Left ventricle myocardium superior (tissue), 1 donor: ENCODE data around the gene PWWP2A. TPM values are rescaled to one million over a fixed set of nuclear protein-coding genes. Genes with fewer than 3 reads are reported as not detected.
"Not testable (repeated sequence)": the region's sequence is repeated elsewhere in the genome, so short reads cannot be mapped to it uniquely, and the experiment has no call there.

Experiments
- ATAC-seq: fragments of 200-7000 bp; cut with Tn5 transposase; one replicate; pipeline ENCODE4 v1.9.1; 2020; ENCODE audit warnings: mild to moderate bottlenecking, moderate library complexity
- DNase-seq: peaks from one replicate; pipeline ENCODE4 v3.0.0-alpha.2; 2020
- intact Hi-C: fragments of 100-400 bp; cut with micrococcal nuclease; formaldehyde crosslinking; loops from one replicate; pipeline ENCODE4 v1.11.0; 2022
- total RNA-seq: library from RNA; stranded (reverse); fragmentation: NEBNext Ultra II Directional; extraction: Animal tissue kit (Norgen Biotek cat#: 25700); gene quantifications from one replicate; pipeline ENCODE4 v1.2.1, GENCODE V29; 2021
- donor health status: DM: no; HTN: yes; CAD: no; lungs with severe emphysema.

The PWWP2A gene
- total RNA-seq, 1 donor from 2014 or later = 11.4 TPM

DNA sequence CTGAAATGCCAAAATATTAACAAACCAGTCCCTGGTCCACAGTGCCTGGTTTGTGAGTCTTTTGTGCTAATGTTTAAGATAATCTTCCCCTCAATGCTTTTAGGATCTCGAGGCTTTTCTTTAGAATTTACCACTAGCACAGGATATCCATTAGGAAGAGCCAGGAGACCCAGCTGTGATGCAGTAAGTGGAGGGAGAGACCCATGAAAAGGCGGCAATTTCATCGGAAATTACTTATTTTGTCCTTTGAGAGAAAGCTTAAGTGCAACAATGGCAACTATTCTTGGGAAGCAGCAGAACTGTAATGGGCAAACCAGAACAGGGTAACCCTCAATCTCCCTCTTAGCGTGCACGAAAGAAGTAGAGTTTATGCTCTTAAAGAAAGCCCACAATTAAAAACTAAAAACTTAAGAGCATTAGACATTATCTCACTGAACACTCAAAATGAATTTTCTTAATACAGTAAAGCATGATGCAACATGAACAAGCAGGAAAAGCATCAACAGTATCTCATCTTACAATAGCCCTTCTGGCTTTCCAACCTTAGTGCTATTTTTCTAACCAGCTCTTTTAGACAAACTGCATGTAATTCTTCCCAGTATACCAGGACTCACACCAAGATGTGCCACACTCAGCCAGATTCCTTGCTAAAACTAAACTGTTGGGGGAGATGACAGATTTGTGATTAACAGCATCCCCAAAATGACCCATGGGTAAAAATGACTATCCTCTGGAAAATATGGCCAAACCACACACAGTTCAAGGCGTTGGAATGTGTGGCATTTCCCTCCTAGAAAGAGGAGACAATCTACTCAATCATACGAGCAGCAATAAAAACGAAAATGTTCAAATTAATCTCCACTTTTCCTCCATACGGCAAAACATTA, 36.4 kb downstream of the PWWP2A start:
- ATAC-seq = no peak
- no peak for DNase-seq
- intact Hi-C loops = no loop called here

- DNase-seq (no peak), ATAC-seq (no peak)
- intact Hi-C loops = no loop called here
Observed at GRCh38 chr5:160081495-160081894, 37.8 kb downstream of the PWWP2A start.

DNA sequence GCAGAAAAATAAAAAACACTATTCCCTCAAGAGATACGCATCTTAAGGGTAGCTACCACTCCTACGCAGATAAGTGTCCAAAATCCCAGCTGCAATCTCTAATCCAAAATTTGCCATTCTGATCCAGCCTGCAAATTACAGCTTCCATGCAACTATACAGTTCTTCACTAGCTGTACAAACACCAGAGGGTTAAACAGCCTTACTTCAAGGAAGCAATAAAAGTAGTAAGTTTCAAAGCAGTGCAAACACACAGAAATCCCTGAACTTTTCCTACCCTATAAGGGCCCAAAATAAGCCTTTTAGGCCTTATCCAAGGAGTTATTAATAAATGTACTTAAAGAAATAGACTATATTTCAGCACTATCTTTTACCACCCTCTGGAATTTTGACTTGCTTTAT, 39.5 kb downstream of the PWWP2A start:
- ATAC-seq (no peak), DNase-seq (no peak)
- intact Hi-C loops = no loop called here

- DNase-seq (no peak), ATAC-seq (no peak)
- intact Hi-C loops = no loop called here
Observed at GRCh38 chr5:160076997-160077396, 42.3 kb downstream of the PWWP2A start.

DNA sequence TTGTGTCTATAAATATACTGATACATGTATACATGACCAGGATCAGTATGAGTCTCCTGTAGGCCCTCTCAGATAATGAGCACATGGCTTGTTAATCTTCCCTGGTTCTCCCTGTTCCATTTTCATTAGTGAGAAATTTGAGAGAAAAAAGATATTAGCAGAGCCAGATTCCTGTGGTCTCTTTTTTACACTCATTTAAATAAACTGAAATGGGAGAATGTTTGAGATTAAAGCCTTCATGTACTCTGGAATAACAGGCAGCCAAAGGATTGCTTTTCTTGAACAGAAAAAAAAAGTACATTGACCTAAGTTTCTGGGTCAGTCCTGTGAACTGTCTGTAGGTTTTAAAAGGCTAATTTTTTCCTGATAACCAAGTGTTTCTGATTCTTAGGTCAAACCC, 44.2 kb downstream of the PWWP2A start:
- ATAC-seq (no peak), DNase-seq (no peak)
- intact Hi-C loops = no loop called here

- DNase-seq = no peak
- no peak for ATAC-seq
- intact Hi-C loops = no loop called here
Observed at GRCh38 chr5:160071916-160072315, 47.3 kb downstream of the PWWP2A start.

DNA sequence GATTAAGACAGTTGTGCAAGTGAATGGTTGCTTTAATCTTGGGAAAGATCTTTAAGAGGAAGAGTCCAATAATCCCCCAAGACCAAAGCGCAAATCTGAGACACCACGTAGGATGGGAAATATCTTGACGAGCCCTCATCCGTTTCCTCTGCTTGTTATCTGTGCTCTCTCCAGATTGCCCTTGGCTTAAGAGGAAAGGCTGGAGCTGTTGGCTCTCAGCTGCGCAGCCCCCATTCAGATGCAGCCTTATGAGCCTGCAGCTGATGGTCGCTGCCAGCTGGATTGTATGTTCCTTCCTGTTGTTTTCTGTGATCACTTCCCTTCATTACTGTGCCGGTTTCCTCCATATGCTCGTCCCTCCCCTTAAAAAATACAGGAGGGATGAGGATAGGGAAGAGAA, 47.7 kb downstream of the PWWP2A start:
- ATAC-seq = peak; percentile 76
- intact Hi-C loops = no loop called here
- peak; percentile 41 for DNase-seq

DNA sequence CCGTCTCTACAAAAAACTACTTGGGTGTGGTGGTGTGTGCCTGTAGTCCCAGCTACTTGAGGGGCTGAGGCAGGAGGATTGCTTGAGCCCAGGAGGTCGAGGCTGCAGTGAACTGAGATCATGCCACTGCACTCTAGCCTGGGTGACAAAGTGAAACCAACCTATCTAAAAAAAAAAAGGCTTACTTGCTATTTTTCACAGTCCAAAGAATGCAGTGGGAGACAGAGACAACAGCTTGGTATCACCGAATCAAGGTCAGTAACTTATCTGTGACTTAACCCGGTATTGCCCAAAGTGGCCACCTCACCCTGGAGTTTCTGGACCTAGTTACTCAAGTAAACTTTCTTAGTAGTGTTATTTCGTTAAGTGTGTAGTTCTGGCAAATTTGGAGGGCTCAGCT, 50.1 kb downstream of the PWWP2A start:
- DNase-seq, ATAC-seq, intact Hi-C loops: not testable (repeated sequence)

DNA sequence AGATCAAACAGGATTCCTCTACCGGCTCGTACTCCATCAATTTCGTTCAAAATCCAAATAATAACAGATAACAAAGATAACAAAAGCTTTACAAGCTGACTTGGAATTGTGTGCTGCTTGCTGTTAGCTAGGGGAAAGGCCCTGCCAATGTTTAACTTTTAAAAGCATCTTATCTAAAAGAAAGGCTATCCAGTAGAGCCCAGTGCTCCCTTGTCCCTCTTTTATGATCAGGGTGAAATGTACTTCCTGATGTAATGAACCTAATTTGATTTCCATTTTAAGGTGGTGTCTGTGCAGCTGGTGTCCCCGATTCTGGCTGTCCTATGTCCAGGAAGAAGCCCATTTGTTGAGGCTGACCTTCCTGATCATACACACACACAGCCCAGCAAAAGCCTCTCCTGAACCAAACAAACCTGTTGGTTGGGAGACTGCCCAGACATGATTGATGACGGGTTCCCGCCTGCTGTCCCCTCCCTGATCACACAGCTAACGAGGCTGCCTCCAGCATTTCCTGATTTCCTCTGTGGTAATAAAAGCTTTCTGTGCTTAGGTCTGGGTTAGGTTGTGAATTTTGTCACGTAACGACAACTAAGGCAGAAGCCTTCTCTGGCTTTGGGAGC, 54.1 kb downstream of the PWWP2A start:
- ATAC-seq (no peak), DNase-seq (no peak)
- intact Hi-C loops = no loop called here

DNA sequence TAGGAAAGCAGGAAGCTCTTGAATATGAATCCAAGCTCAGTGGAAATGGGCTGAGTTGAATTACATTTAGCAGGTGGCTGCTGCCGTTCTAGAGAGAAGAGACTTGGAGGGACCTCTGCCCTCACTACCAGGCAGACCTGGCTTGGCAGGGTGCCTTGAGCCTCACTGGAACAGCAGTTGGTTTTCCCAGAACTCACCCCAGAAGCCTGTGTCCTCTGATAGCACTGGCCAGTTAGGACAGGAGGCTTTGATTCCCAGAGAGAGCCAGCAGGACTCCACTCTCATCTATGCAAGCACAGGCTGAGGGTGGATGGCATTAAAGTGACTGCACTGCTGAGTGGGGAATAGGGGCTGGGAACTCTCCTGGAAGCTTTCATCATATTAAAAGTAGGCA, 54.8 kb downstream of the PWWP2A start:
- ATAC-seq (peak; percentile 78), DNase-seq (peak; percentile 60)
- intact Hi-C loops = no loop called here

- no peak for ATAC-seq
- intact Hi-C loops = no loop called here
- DNase-seq = no peak
Observed at GRCh38 chr5:160061770-160062169, 57.5 kb downstream of the PWWP2A start.

DNA sequence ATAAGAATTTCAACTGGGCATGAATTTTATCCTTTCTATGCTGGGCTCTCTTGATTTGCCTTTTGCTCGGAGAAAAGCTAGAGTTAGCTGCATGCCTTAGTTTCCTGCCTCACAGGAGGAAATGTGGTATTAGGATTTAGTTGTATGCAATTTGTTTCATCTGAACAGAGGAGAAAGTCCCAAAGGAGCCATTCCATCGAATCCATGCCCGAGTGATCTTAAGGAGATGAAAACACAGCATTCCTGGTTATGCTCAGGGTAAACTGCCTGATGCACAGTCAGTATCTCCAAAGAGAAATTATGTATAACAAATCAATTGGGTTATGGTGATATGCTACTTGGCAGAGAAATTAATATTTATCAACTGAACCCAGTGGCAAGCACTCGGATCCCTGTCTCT, 59.2 kb downstream of the PWWP2A start:
- intact Hi-C loops = no loop called here
- DNase-seq = no peak
- no peak for ATAC-seq

DNA sequence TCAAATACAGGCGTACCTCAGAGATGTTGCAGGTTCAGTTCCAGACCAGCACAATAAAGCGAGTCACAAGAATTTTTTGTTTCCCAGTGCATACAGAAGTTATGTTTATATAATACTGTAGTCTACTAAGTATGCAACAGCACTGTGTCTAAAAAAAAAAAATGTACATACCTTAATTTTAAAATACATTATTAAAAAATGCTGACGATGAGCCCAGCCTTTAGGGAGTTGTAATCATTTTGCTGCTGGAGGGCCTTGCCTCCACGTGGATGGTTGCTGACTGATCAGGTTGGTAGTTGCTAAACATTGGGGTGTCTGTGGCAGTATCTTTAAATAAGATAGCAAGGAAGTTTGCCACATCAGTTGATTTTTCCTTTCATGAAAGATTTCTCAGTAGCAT, 62.0 kb downstream of the PWWP2A start:
- ATAC-seq (no peak), DNase-seq (no peak)
- intact Hi-C loops = no loop called here

DNA sequence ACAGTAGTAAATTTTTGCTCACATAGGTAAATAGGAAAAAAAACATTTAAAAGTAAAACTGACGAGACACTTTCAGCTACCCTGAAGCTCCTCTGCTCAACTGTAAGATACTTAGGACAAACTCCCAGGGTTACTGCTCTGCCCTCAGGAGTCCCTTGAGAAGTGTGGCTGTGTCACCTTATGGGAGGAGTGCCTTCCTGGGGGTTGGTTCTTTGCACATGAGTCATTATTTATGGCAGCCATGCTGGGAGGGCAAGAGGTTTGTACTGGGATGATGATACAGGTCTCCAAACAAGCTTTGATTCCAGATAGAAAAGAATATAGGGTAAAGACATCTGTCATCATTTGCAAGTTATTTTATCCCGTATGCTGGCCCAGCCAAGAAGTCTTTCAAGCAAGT, 64.4 kb downstream of the PWWP2A start:
- DNase-seq = no peak
- intact Hi-C loops = no loop called here
- ATAC-seq = no peak

DNA sequence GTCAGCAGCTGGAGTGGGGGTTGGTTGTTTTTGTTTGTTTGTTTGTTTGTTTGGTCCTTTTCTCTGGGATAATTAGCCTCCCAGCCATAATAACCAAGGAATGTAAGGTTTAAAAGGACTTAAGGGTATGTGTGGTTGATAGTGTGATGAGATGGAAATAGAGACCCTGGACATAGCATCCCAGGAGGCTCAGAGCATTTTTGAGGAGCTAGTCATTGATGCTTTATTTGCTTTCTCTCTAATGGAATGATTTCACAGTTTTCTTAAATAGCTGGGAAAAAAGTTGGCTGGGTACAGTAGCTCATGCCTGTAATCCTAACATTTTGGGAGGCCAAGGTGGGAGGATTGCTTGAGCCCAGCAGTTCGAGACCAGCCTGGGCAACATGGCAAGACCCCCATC, 65.2 kb downstream of the PWWP2A start:
- DNase-seq (no peak), ATAC-seq (no peak)
- intact Hi-C loops = no loop called here

GRCh38 chr5:160049099-160049498, 70.2 kb downstream of the PWWP2A start:
- DNase-seq (no peak), ATAC-seq (no peak)
- intact Hi-C loops = no loop called here

- DNase-seq (no peak), ATAC-seq (peak; percentile 64)
- intact Hi-C loops = no loop called here
Observed at GRCh38 chr5:160048131-160048530, 71.1 kb downstream of the PWWP2A start.

DNA sequence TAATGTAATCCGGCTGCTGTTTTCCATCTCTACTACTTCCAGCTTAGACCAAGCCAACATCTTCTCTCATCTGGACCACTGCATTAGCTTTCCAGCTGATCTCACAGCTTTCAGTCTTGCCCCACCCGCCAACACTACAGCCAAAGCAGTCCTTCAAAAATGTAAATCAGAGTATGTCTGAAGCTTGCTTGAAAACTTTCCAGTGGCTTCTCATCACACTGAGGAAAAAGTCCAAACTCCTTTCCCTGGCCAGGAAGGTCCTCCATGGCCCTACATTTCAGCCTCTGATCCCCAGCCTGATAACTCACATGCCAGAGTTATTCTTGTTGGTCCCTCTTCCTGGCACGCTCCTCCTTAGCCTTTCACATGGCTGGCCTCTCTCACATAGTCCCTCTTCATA, 71.8 kb downstream of the PWWP2A start:
- peak; percentile 57 for ATAC-seq
- intact Hi-C loops = no loop called here
- DNase-seq = no peak

- ATAC-seq (no peak), DNase-seq (no peak)
- intact Hi-C loops = no loop called here
Observed at GRCh38 chr5:160044967-160045366, 74.3 kb downstream of the PWWP2A start.

DNA sequence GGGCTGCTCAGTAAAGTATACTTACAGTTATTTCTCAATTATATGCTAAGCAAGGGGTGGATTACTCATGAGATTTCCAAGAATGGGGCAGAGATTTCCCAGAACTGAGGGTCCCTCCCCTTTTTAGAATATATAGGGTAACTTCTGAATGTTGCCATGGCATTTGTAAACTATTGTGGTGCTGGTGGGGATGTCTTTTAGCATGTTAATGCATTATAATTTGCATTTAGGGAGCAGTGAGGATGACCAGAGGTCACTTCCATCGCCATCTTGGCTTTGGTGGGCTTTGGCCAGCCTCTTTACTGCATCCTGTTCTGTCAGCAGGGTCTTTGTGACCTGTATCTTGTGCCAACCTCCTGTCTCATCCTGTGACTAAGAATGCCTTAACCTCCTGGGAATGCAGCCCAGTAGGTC, 74.9 kb downstream of the PWWP2A start:
- ATAC-seq (no peak), DNase-seq (no peak)
- intact Hi-C loops = no loop called here

DNA sequence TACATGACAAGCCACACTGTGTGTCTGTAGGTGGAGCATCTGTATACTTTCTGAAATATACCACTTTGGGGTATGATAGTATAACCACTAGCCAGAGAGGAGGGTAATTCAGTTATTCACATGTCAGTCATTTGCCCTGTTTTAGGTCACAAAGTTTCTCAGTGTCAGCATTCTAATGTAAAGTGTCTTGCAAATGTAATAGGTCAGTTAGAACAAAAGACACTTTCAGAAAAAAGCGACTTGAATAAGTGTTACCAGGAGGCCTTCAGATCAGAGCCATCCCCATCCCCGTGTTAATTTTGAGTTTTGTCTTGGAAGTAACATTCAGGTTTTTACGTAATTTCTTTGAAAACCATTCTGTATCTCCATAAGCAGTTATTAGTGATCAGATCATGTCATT, 76.6 kb downstream of the PWWP2A start:
- intact Hi-C loops = no loop called here
- no peak for ATAC-seq
- DNase-seq = no peak
